H9 (cell line): Measurements from ENCODE around the gene NR5A1. TPM values are rescaled to one million over a fixed set of nuclear protein-coding genes. Genes with fewer than 3 reads are reported as not detected.

Experiments
- DNase-seq: peaks from one replicate; pipeline ENCODE4 v3.0.0-alpha.2; 2017
- H2AFZ ChIP-seq: one replicate; pipeline ENCODE4 v1.6.1; 2013; ENCODE audit warnings: mild to moderate bottlenecking, low read length, control low read depth, moderate library complexity
- H2AK5ac ChIP-seq: 2 replicates; pipeline ENCODE4 v1.6.1; 2013; ENCODE audit warnings: low read length, control low read depth, mixed read lengths; ENCODE audit not compliant: insufficient read length
- H2BK120ac ChIP-seq: one replicate; pipeline ENCODE4 v1.6.1; 2013; ENCODE audit warnings: low read depth, mild to moderate bottlenecking, low read length, control low read depth, inconsistent platforms; ENCODE audit not compliant: poor library complexity, severe bottlenecking
- H2BK12ac ChIP-seq: 2 replicates; pipeline ENCODE4 v1.6.1; 2013; ENCODE audit warnings: low read length, control low read depth, mixed read lengths, low read depth; ENCODE audit not compliant: insufficient read length
- H2BK15ac ChIP-seq: 2 replicates; pipeline ENCODE4 v1.6.1; 2013; ENCODE audit warnings: low read depth, low read length, control low read depth
- H2BK20ac ChIP-seq: one replicate; pipeline ENCODE4 v1.6.1; 2013; ENCODE audit warnings: low read depth, mild to moderate bottlenecking, low read length, control low read depth, inconsistent platforms; ENCODE audit not compliant: poor library complexity, severe bottlenecking
- H2BK5ac ChIP-seq: 2 replicates; pipeline ENCODE4 v1.6.1; 2013; ENCODE audit warnings: low read length, control low read depth, mixed read lengths; ENCODE audit not compliant: insufficient read length
- H3K14ac ChIP-seq: 2 replicates; pipeline ENCODE4 v1.6.1; 2013; ENCODE audit warnings: low read length, control low read depth; ENCODE audit not compliant: insufficient read depth
- H3K18ac ChIP-seq: 2 replicates; pipeline ENCODE4 v1.6.1; 2013; ENCODE audit warnings: low read depth, mild to moderate bottlenecking, mixed read lengths, low read length, control low read depth; ENCODE audit not compliant: insufficient read length
- H3K23ac ChIP-seq: 2 replicates; pipeline ENCODE4 v1.6.1; 2013; ENCODE audit warnings: low read length, control low read depth, mixed read lengths, low read depth; ENCODE audit not compliant: insufficient read length
- H3K23me2 ChIP-seq: 2 replicates; pipeline ENCODE4 v1.6.1; 2013; ENCODE audit warnings: low read depth, mild to moderate bottlenecking, mixed read lengths, low read length, control low read depth; ENCODE audit not compliant: insufficient read length, poor library complexity, severe bottlenecking
- H3K27ac ChIP-seq: 2 replicates; pipeline ENCODE4 v1.5.1; 2013; ENCODE audit warnings: low read length, control low read depth, mixed read lengths, low read depth; ENCODE audit not compliant: insufficient read length
- H3K27me3 ChIP-seq: 2 replicates; pipeline ENCODE4 v1.6.1; 2013; ENCODE audit warnings: low read length, control low read depth, inconsistent platforms; ENCODE audit not compliant: insufficient read depth
- H3K4ac ChIP-seq: 2 replicates; pipeline ENCODE4 v1.6.1; 2013; ENCODE audit warnings: low read depth, mild to moderate bottlenecking, control low read depth, inconsistent platforms, low read length, moderate library complexity
- H3K4me1 ChIP-seq: 2 replicates; pipeline ENCODE4 v1.6.1; 2013; ENCODE audit warnings: low read length, control low read depth, inconsistent platforms; ENCODE audit not compliant: insufficient read depth
- H3K4me2 ChIP-seq: 2 replicates; pipeline ENCODE4 v1.6.1; 2013; ENCODE audit warnings: low read length, control low read depth, mixed read lengths; ENCODE audit not compliant: insufficient read length, insufficient read depth
- H3K56ac ChIP-seq: 2 replicates; pipeline ENCODE4 v1.6.1; 2013; ENCODE audit warnings: low read depth, mild to moderate bottlenecking, mixed read lengths, low read length, control low read depth; ENCODE audit not compliant: insufficient read length
- H3K79me1 ChIP-seq: 2 replicates; pipeline ENCODE4 v1.6.1; 2013; ENCODE audit warnings: low read depth, mild to moderate bottlenecking, moderate library complexity, low read length, control low read depth, inconsistent platforms; ENCODE audit not compliant: insufficient read depth, poor library complexity, severe bottlenecking
- H3K79me2 ChIP-seq: 2 replicates; pipeline ENCODE4 v1.6.1; 2013; ENCODE audit warnings: low read length, control low read depth, inconsistent platforms; ENCODE audit not compliant: insufficient read depth
- H3K9ac ChIP-seq: 2 replicates; pipeline ENCODE4 v1.6.1; 2013; ENCODE audit warnings: low read length, control low read depth, mixed read lengths; ENCODE audit not compliant: insufficient read length; ENCODE audit errors: extremely low read depth
- H3K9me3 ChIP-seq: one replicate; pipeline ENCODE4 v1.6.1; 2013; ENCODE audit warnings: low read depth, low read length, inconsistent platforms; ENCODE audit not compliant: control insufficient read depth
- H3T11ph ChIP-seq: one replicate; pipeline ENCODE4 v1.6.1; 2013; ENCODE audit warnings: mild to moderate bottlenecking, low read length, control low read depth, inconsistent platforms
- H4K20me1 ChIP-seq: one replicate; pipeline ENCODE4 v1.6.1; 2013; ENCODE audit not compliant: control insufficient read depth, insufficient read length, insufficient read depth
- H4K5ac ChIP-seq: 2 replicates; pipeline ENCODE4 v1.6.1; 2013; ENCODE audit warnings: low read depth, mild to moderate bottlenecking, mixed read lengths, low read length, control low read depth; ENCODE audit not compliant: insufficient read length
- H4K8ac ChIP-seq: replicated peaks from 2 replicates; pipeline ENCODE4 v1.6.1; 2013; ENCODE audit warnings: low read length, control low read depth, mixed read lengths, low read depth; ENCODE audit not compliant: insufficient read length
- H4K91ac ChIP-seq: 2 replicates; pipeline ENCODE4 v1.6.1; 2013; ENCODE audit warnings: low read depth, mild to moderate bottlenecking, moderate library complexity, mixed read lengths, low read length, control low read depth; ENCODE audit not compliant: insufficient read length
- H3K27ac Mint-ChIP-seq, 3 experiments: 2 replicates in 2 of 3; 3 replicates in 1 of 3; pipeline ENCODE4 v1.8.0; 2020 to 2021; ENCODE audit warnings: mixed read lengths in 3 of 3, mild to moderate bottlenecking in 1 of 3, moderate library complexity in 1 of 3
- H3K27me3 Mint-ChIP-seq: 2 replicates; pipeline ENCODE4 v1.8.0; 2021; ENCODE audit warnings: low read depth, mild to moderate bottlenecking, moderate library complexity, mixed read lengths
- H3K36me3 Mint-ChIP-seq, 3 experiments: 2 replicates in 2 of 3; 3 replicates in 1 of 3; pipeline ENCODE4 v1.8.0; 2020 to 2021; ENCODE audit warnings: low read depth in 3 of 3, mixed read lengths in 3 of 3; ENCODE audit not compliant: insufficient read depth in 1 of 3
- H3K4me1 Mint-ChIP-seq, 2 experiments: 2 replicates each; pipeline ENCODE4 v1.8.0; 2020; ENCODE audit warnings: mixed read lengths in 2 of 2
- H3K4me3 Mint-ChIP-seq, 2 experiments: 2 replicates in 1 of 2; 3 replicates in 1 of 2; pipeline ENCODE4 v1.8.0; 2020 to 2021; ENCODE audit warnings: mild to moderate bottlenecking in 2 of 2, mixed read lengths in 2 of 2, moderate library complexity in 1 of 2
- H3K9me3 Mint-ChIP-seq, 2 experiments: 2 replicates in 1 of 2; 3 replicates in 1 of 2; pipeline ENCODE4 v1.8.0; 2020; ENCODE audit warnings: mild to moderate bottlenecking in 2 of 2, mixed read lengths in 2 of 2, moderate library complexity in 1 of 2
- CTCF ChIP-seq: fragments of 200-600 bp; sonication (generic); conservative IDR thresholded peaks from 3 replicates; pipeline ENCODE4 v1.8.0; 2021; ENCODE audit warnings: antibody characterized with exemption, mild to moderate bottlenecking
- WGBS: extraction: QIAGEN DNeasy Blood & Tissue Kit; methylation state at CpG from one replicate; pipeline ENCODE4 v1.1.7; 2013; ENCODE audit warnings: missing lambda C conversion rate, low lambda C conversion rate, mixed read lengths; ENCODE audit not compliant: insufficient read length; ENCODE audit errors: extremely low coverage; 5-methylcytosine and 5-hydroxymethylcytosine counted together
- total RNA-seq: library from RNA; stranded (reverse); gene quantifications from 2 replicates; pipeline ENCODE4 v1.2.1, GENCODE V29; 2021

NR5A1 gene
- total RNA-seq, 1 experiment from 2014 or later, result 0.37 TPM

GRCh38 chr9:124535846-124536245 lies 28.6 kb upstream of the NR5A1 start:
- H3K79me2 ChIP-seq, result 0 out of 2 replicates have a peak, but pooled peaks cover 1% of the 10 kb centered on the region
- no peak overlapping the region for H3K23ac ChIP-seq
- H3K27ac ChIP-seq, result no peak overlapping the region
- H4K5ac ChIP-seq, result no peak overlapping the region
- Mint-ChIP-seq H3K4me1 (no peaks in the 10 kb centered on the region), H3K27me3 (no peaks in the 10 kb centered on the region), H3K9me3 (no peaks in the 10 kb centered on the region), H3K27ac (peak overlapping the region; percentile 16 to 71 (median 53); a peak in 5 of 7 replicates), H3K36me3 (peaks cover 36 to 45% (median 42%) of the 10 kb centered on the region in 3 experiments), H3K4me3 (no peak overlapping the region; a peak in 1 of 5 replicates)
- H2BK5ac ChIP-seq, result no peak overlapping the region
- no peaks in the 10 kb centered on the region for H3K9me3 ChIP-seq
- no peaks in the 10 kb centered on the region for H3K27me3 ChIP-seq
- H3K18ac ChIP-seq, result no peak overlapping the region
- H4K20me1 ChIP-seq, result no peaks in the 10 kb centered on the region
- H3K4me2 ChIP-seq, result no peak overlapping the region
- H2AK5ac ChIP-seq, result no peak overlapping the region
- H2BK12ac ChIP-seq, result no peak overlapping the region
- no peaks in the 10 kb centered on the region for H3K4me1 ChIP-seq
- no peak for DNase-seq
- H2BK15ac ChIP-seq, result no peak overlapping the region
- WGBS, result no CpG with 5 or more reads among the region's 10 CpGs
- no peak overlapping the region for H2BK20ac ChIP-seq
- no peak overlapping the region for H3K9ac ChIP-seq
- H3K56ac ChIP-seq, result no peak overlapping the region
- H4K8ac ChIP-seq, result no peak overlapping the region
- no peak overlapping the region for H3K14ac ChIP-seq
- no peak for TF ChIP-seq CTCF
- H3K79me1 ChIP-seq, result no peaks in the 10 kb centered on the region
- H3T11ph ChIP-seq, result no peak overlapping the region
- H2BK120ac ChIP-seq, result no peak overlapping the region
- no peak overlapping the region for H3K4ac ChIP-seq
- H2AFZ ChIP-seq, result no peak overlapping the region
- no peak overlapping the region for H4K91ac ChIP-seq
- no peaks in the 10 kb centered on the region for H3K23me2 ChIP-seq
